ENCODE data around the gene ZNFX1. TPM values are rescaled to one million over a fixed set of nuclear protein-coding genes. Genes with fewer than 3 reads are reported as not detected.

ZNFX1 gene
- total and polyA plus RNA-seq, 7 donors = 8.4 to 29.6 (median 21.7) TPM

DNA sequence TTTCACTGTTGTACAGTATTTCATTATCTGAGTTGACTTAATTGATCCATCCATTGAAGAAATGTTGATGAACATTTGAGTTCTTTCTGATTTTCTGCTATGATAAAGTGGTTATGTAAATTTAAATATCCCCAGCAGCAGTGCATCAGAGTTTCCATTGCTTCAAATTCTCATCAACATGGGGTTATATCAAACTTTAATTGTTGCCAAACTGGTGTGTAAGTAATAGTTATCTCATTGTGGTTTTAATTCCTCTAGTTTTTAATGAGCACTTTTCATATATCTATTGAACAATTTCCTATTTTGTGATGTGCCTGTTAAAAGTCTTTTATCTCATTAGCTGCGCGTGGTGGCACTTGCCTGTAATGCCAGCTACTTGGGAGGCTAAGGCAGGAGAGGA lies 18.1 kb downstream of the ZNFX1 start:
- ATAC-seq = no peak
- Histone ChIP-seq H3K4me3 (no peak overlapping the region), H3K27ac (no peak overlapping the region), H3K36me3 (ENCODE audit: insufficient read depth in 1 of 2, low read depth in 1 of 2) (peaks cover 31 to 100% of the 10 kb centered on the region in 2 donors), H3K4me1 (no peaks in the 10 kb centered on the region), H3K27me3 (ENCODE audit: insufficient read depth in 3 of 3, low read length in 2 of 3) (no peaks in the 10 kb centered on the region), H3K9me3 (no peaks in the 10 kb centered on the region)
- no peak for DNase-seq
- intact Hi-C loops (cut with DNase I) = loop anchor here in 1 of 2 donors (10.0 kb wide), 1 partner anchor 245 kb away; no protein-coding TSS in a partner anchor
- WGBS, 3 donors = 92 to 97% (median 97%) methylated on average over 2 of the region's 2 CpGs
- TF ChIP-seq, protein P1, sequence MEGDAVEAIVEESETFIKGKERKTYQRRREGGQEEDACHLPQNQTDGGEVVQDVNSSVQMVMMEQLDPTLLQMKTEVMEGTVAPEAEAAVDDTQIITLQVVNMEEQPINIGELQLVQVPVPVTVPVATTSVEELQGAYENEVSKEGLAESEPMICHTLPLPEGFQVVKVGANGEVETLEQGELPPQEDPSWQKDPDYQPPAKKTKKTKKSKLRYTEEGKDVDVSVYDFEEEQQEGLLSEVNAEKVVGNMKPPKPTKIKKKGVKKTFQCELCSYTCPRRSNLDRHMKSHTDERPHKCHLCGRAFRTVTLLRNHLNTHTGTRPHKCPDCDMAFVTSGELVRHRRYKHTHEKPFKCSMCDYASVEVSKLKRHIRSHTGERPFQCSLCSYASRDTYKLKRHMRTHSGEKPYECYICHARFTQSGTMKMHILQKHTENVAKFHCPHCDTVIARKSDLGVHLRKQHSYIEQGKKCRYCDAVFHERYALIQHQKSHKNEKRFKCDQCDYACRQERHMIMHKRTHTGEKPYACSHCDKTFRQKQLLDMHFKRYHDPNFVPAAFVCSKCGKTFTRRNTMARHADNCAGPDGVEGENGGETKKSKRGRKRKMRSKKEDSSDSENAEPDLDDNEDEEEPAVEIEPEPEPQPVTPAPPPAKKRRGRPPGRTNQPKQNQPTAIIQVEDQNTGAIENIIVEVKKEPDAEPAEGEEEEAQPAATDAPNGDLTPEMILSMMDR (IDR thresholded peaks at IDR 0.05) = no peak

DNA sequence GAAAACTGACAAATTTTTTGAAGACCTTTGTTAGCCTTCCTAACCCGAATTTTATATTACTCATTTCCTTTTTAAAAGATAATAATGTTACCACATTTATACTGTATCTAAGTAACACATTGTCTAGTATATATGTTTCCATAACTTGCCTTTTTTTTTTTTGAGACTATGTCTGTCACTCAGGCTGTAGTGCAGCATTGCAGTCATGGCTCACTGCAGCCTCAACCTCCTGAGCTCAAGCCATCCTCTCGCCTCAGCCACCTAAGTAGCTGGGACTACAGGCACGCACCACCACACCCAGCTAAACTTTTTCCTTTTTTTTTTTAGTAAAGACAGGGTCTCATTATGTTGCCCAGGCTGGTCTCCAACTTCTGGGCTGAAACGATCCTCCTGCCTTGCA lies 18.6 kb downstream of the ZNFX1 start:
- no peak for ATAC-seq
- DNase-seq = no peak
- Histone ChIP-seq H3K4me3 (no peak overlapping the region), H3K4me1 (no peaks in the 10 kb centered on the region), H3K36me3 (ENCODE audit: insufficient read depth in 1 of 2, low read depth in 1 of 2) (peaks cover 28 to 100% of the 10 kb centered on the region in 2 donors), H3K27me3 (ENCODE audit: insufficient read depth in 3 of 3, low read length in 2 of 3) (no peaks in the 10 kb centered on the region), H3K27ac (no peak overlapping the region), H3K9me3 (no peaks in the 10 kb centered on the region)
- WGBS, 3 donors = 66 to 94% (median 80%) methylated on average over 4 of the region's 4 CpGs
- intact Hi-C loops (cut with DNase I) = loop anchor here in 1 of 2 donors (10.0 kb wide), 1 partner anchor 244 kb away; no protein-coding TSS in a partner anchor
- TF ChIP-seq, protein P1 (IDR thresholded peaks at IDR 0.05) = no peak

DNA sequence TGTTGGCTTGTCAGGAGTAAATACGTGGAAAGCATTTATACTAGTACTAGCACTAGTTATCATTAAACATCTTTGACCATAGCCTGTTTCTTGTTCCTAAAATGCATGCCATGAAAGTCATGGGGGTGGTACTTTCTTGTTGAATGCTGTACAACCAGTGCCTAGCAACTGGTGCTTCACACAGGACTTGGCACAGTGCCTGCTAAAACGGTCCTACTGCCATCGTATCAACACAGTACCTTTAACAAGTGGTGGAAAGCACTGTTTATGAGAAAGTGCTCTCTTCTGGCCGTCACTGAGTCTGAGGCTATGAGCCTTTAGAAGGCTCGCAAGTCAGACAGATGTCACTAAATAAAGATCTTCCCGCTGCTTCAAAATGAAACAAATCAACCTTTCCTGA lies 21.6 kb downstream of the ZNFX1 start:
- TF ChIP-seq, protein P1 (IDR thresholded peaks at IDR 0.05) = no peak
- peaks cover 22 to 100% of the 10 kb centered on the region in 2 donors for H3K36me3 ChIP-seq (ENCODE audit: insufficient read depth in 1 of 2, low read depth in 1 of 2)
- no peaks in the 10 kb centered on the region for H3K4me1 ChIP-seq
- H3K27me3 ChIP-seq (ENCODE audit: insufficient read depth in 3 of 3, low read length in 2 of 3) = no peaks in the 10 kb centered on the region
- intact Hi-C loops (cut with DNase I) = loop anchor here in 1 of 2 donors (10.0 kb wide), 1 partner anchor 241 kb away; no protein-coding TSS in a partner anchor
- no peaks in the 10 kb centered on the region for H3K9me3 ChIP-seq
- WGBS, 3 donors = 79 to 82% (median 79%) methylated on average over 6 of the region's 6 CpGs
- ATAC-seq (no peak), DNase-seq (no peak)
- H3K4me3 ChIP-seq = no peak overlapping the region
- H3K27ac ChIP-seq = no peak overlapping the region

DNA sequence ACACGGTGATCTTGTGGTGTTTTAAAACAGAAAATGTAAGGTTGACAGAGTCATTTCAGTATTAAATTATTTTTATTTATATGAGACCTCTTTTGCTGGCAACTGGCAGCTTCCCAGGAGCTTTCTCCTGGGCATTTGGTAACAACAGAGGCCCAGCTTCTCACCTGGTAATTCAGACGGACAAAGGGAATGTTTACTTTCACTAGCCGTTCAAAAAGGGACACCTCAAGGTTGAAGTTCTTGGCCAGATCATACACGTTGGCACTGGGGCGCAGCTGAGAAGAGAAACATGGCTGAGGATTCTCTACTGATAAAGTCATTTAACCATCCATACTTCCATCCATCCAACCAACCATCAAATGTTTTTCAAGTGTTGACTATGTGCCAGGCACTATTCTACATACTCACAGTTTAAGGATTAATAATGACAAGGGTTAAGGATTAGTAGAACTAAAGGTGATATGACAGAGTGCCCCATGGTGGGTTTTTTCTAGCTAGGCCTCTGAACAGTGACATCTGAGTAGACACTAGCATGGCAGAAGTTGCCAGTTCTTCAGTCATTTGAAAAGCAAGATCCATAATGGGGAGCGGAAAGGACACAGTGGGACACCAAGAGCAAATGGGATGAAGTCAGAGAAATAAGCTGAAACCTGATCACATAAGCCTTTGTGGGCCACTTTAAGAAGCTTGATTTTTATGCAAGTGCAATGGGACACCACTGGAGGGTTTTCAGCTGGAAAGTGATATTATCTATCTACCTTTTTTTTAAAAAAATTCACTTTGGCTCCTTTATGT lies 25.1 kb downstream of the ZNFX1 start:
- ATAC-seq = no peak

More for the DNA sequence above, 25.1 kb downstream of the ZNFX1 start:
- Histone ChIP-seq H3K4me1 (no peaks in the 10 kb centered on the region), H3K4me3 (no peak overlapping the region), H3K27me3 (ENCODE audit: insufficient read depth in 3 of 3, low read length in 2 of 3) (no peaks in the 10 kb centered on the region), H3K9me3 (no peaks in the 10 kb centered on the region), H3K27ac (no peak overlapping the region), H3K36me3 (ENCODE audit: insufficient read depth in 1 of 2, low read depth in 1 of 2) (peaks cover 23 to 100% of the 10 kb centered on the region in 2 donors)
- 68 to 71% (median 68%) methylated on average over 6 of the region's 6 CpGs for WGBS, 3 donors
- TF ChIP-seq, protein P1 (IDR thresholded peaks at IDR 0.05) = no peak
- DNase-seq = no peak
- intact Hi-C loops (cut with DNase I) = loop anchor here in 1 of 2 donors (10.0 kb wide), 1 partner anchor 238 kb away; no protein-coding TSS in a partner anchor
